Gastroesophageal sphincter (tissue), 3 donors: Measurements from ENCODE around the gene DNAJC1.

ENCODE experiments used
- CTCF ChIP-seq, 4 experiments: fragments of 200-600 bp in 2 of 4; fragments of 450-650 bp in 2 of 4; sonication (generic) in 1 of 4; IDR thresholded peaks; one replicate each; pipeline ENCODE4 v1.5.1; 2017 to 2019; ENCODE audit warnings: antibody characterized with exemption in 4 of 4, mild to moderate bottlenecking in 2 of 4, moderate library complexity in 2 of 4
- EP300 ChIP-seq: sonication (generic); formaldehyde crosslinking; IDR thresholded peaks from one replicate; pipeline ENCODE4 v1.6.1; 2017; ENCODE audit warnings: antibody characterized with exemption, mild to moderate bottlenecking
- POLR2A ChIP-seq, 2 donors: fragments of 450-650 bp; IDR thresholded peaks; one replicate each; pipeline ENCODE4 v1.6.1; 2017; ENCODE audit warnings: antibody characterized with exemption in 2 of 2, mild to moderate bottlenecking in 2 of 2, moderate library complexity in 1 of 2
- POLR2AphosphoS5 ChIP-seq: sonication (generic); formaldehyde crosslinking; IDR thresholded peaks from one replicate; pipeline ENCODE4 v1.6.1; 2017; ENCODE audit warnings: antibody characterized with exemption

DNA sequence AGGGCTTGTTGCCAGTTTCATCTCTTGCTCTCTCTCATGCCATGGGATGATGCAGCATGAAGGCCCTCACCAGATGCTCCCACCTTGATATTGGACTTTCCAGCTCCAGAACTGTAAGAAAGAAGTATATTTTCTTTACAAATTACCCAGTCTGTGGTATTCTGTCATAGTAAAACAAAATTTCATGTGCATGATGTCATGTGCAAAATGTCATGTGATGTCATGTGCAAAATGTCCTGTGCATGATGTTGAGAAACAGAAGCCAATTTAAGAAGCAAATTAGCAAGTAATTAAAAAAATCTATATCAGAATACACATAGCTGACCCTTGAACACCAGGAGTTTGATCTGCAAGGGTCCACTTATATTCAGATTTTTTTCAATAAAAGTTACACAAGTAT lies 56.6 kb downstream of the DNAJC1 start:
- TF ChIP-seq CTCF (IDR thresholded peaks at IDR 0.05), result no peak
- no peak for TF ChIP-seq POLR2A (IDR thresholded peaks at IDR 0.05)
- TF ChIP-seq EP300, result no peak
- no peak for TF ChIP-seq POLR2AphosphoS5
